Lung (tissue), 12 donors: ENCODE measurements around the gene ALDH7A1. TPM values are rescaled to one million over a fixed set of nuclear protein-coding genes. Genes with fewer than 3 reads are reported as not detected.

ENCODE experiments used
- ATAC-seq: fragments of 200-7000 bp; cut with Tn5 transposase; one replicate; pipeline ENCODE4 v1.9.1; 2020; ENCODE audit warnings: moderate number of reproducible peaks; ENCODE audit not compliant: insufficient read depth, low FRiP score
- DNase-seq, 3 donors: peaks; one replicate each; pipeline ENCODE4 v3.0.0-alpha.2; 2013 to 2017
- H3K27ac ChIP-seq, 2 donors: one replicate each; pipeline ENCODE4 v1.5.1; 2013; ENCODE audit warnings: mild to moderate bottlenecking in 2 of 2, moderate library complexity in 2 of 2, control low read depth in 1 of 2, inconsistent platforms in 1 of 2, low read depth in 1 of 2, low read length in 1 of 2
- H3K27me3 ChIP-seq, 3 donors: one replicate each; pipeline ENCODE4 v1.5.1; 2013; ENCODE audit warnings: low read length in 2 of 3; ENCODE audit not compliant: control insufficient read depth in 3 of 3, insufficient read depth in 3 of 3
- H3K36me3 ChIP-seq, 4 donors: one replicate each; pipeline ENCODE4 v1.5.1; 2013; ENCODE audit warnings: low read length in 4 of 4, mild to moderate bottlenecking in 1 of 4, moderate library complexity in 1 of 4; ENCODE audit not compliant: control insufficient read depth in 4 of 4, insufficient read depth in 4 of 4
- H3K4me1 ChIP-seq, 5 donors: one replicate each; pipeline ENCODE4 v1.5.1; 2013; ENCODE audit warnings: low read length in 5 of 5, mild to moderate bottlenecking in 2 of 5, moderate library complexity in 1 of 5; ENCODE audit not compliant: control insufficient read depth in 5 of 5, insufficient read depth in 5 of 5
- H3K4me3 ChIP-seq: one replicate; pipeline ENCODE4 v1.5.1; 2013; ENCODE audit warnings: mild to moderate bottlenecking, control low read depth, moderate library complexity
- H3K9ac ChIP-seq, 2 donors: one replicate each; pipeline ENCODE4 v1.5.1; 2013; ENCODE audit warnings: low read length in 2 of 2, control low read depth in 1 of 2; ENCODE audit not compliant: insufficient read depth in 1 of 2
- H3K9me3 ChIP-seq, 4 donors: one replicate each; pipeline ENCODE4 v1.5.1; 2013; ENCODE audit warnings: low read length in 3 of 4, mild to moderate bottlenecking in 1 of 4, moderate library complexity in 1 of 4; ENCODE audit not compliant: control insufficient read depth in 4 of 4, insufficient read depth in 3 of 4
- CTCF ChIP-seq: IDR thresholded peaks from 2 replicates; pipeline ENCODE4 v1.5.1; 2012; ENCODE audit warnings: mild to moderate bottlenecking; ENCODE audit errors: control extremely low read depth, extremely low read depth
- WGBS, 2 donors: extraction: QIAGEN DNeasy Blood & Tissue Kit; methylation state at CpG; one replicate each; pipeline ENCODE4 v1.1.7; 2013; 5-methylcytosine and 5-hydroxymethylcytosine counted together
- polyA plus RNA-seq, 2 donors: library from polyadenylated mRNA; stranded (reverse); fragments of 200-250 nt; gene quantifications; one replicate each; pipeline ENCODE4 v1.2.1, GENCODE V29; 2013
- total RNA-seq, 2 donors: library from RNA; depleted of rRNA in 1 of 2; stranded (reverse); fragments of >200 nt in 1 of 2; gene quantifications; one replicate each; pipeline ENCODE4 v1.2.1, GENCODE V29; 2014 to 2021
- donor health status: control.
- donor health status: control.
- donor health status: Bipolar disorder and iron deficiency.
- donor health status: healthy.
- donor health status: DM: yes; HTN: yes; CAD: no.

The ALDH7A1 gene
- total and polyA plus RNA-seq, 4 donors: 17.4 to 66.0 (median 38.1) TPM

GRCh38 chr5:126497506-126497905 is 97.5 kb downstream of the ALDH7A1 start:
- ATAC-seq: no peak
- no peak overlapping the region for H3K27ac ChIP-seq

GRCh38 chr5:126494393-126494792 is 100.6 kb downstream of the ALDH7A1 start:
- Histone ChIP-seq H3K4me3 (no peak overlapping the region), H3K36me3 (peaks cover 0 to 14% (median 3%) of the 10 kb centered on the region in 4 donors), H3K9me3 (no peaks in the 10 kb centered on the region), H3K9ac (no peak overlapping the region), H3K4me1 (peaks cover 0 to 2% (median 0%) of the 10 kb centered on the region in 5 donors), H3K27ac (no peak overlapping the region), H3K27me3 (no peaks in the 10 kb centered on the region)
- DNase-seq (no peak), ATAC-seq (no peak)
- TF ChIP-seq CTCF: no peak
- WGBS, 2 donors: 95 to 97% methylated on average over 3 of the region's 3 CpGs

More at GRCh38 chr5:126497506-126497905, 97.5 kb downstream of the ALDH7A1 start:
- no peak for TF ChIP-seq CTCF
- Histone ChIP-seq H3K9me3 (no peaks in the 10 kb centered on the region), H3K9ac (no peak overlapping the region), H3K36me3 (peaks cover 0 to 5% (median under 1%) of the 10 kb centered on the region in 4 donors), H3K4me1 (peaks cover 0 to 2% (median 0%) of the 10 kb centered on the region in 5 donors), H3K27me3 (no peaks in the 10 kb centered on the region), H3K4me3 (no peak overlapping the region)
- DNase-seq: no peak
- WGBS, 2 donors: 86 to 92% methylated on average over 5 of the region's 5 CpGs

- no peak overlapping the region for H3K9ac ChIP-seq
- peaks cover 0 to 9% (median 1%) of the 10 kb centered on the region in 5 donors for H3K4me1 ChIP-seq
- H3K27me3 ChIP-seq: no peaks in the 10 kb centered on the region
- H3K9me3 ChIP-seq: no peaks in the 10 kb centered on the region
- TF ChIP-seq CTCF: no peak
- ATAC-seq: no peak
- no peak overlapping the region for H3K27ac ChIP-seq
- DNase-seq: no peak
- peaks cover 0 to 22% (median 6%) of the 10 kb centered on the region in 4 donors for H3K36me3 ChIP-seq
- 76 to 86% methylated on average over 8 of the region's 8 CpGs for WGBS, 2 donors
- H3K4me3 ChIP-seq: no peak overlapping the region
These were observed 102.1 kb downstream of the ALDH7A1 start for GRCh38 chr5:126492939-126493338.
